K562 (cell line): ENCODE measurements around the gene B4GALNT2. TPM values are rescaled to one million over a fixed set of nuclear protein-coding genes. Genes with fewer than 3 reads are reported as not detected.

Experiments
- ARID3B ChIP-seq: fragments of 250-450 bp; sonication (Bioruptor Pico); IDR thresholded peaks from 2 replicates; pipeline ENCODE4 v1.4.0; 2020; ENCODE audit warnings: borderline replicate concordance
- ASH1L ChIP-seq: fragments of 450-650 bp; IDR thresholded peaks from 2 replicates; pipeline ENCODE4 v1.6.1; 2018; ENCODE audit warnings: borderline replicate concordance, mild to moderate bottlenecking, low read depth; ENCODE audit not compliant: partially characterized antibody
- DACH1 ChIP-seq: fragments of 450-650 bp; IDR thresholded peaks from 2 replicates; pipeline ENCODE4 v1.6.1; 2018; ENCODE audit not compliant: partially characterized antibody
- E2F4 ChIP-seq: sonication (generic); formaldehyde crosslinking; IDR thresholded peaks from 2 replicates; pipeline ENCODE4 v1.8.0; 2022; ENCODE audit warnings: mild to moderate bottlenecking, low read depth, missing genetic modification reagents
- EZH2 ChIP-seq: IDR thresholded peaks from 2 replicates; pipeline ENCODE4 v1.6.1; 2012; ENCODE audit warnings: low read depth, mild to moderate bottlenecking, inconsistent platforms, low read length, borderline replicate concordance
- FOXK2 ChIP-seq, 2 experiments: fragments of 450-650 bp; IDR thresholded peaks in 1 of 2; conservative IDR thresholded peaks in 1 of 2; 2 replicates each; pipeline ENCODE4 v1.6.1; 2016; ENCODE audit warnings: low read depth in 2 of 2, mild to moderate bottlenecking in 1 of 2
- HDAC2 ChIP-seq: fragments of 450-650 bp; IDR thresholded peaks from 2 replicates; pipeline ENCODE4 v1.6.1; 2016; ENCODE audit warnings: mild to moderate bottlenecking
- HLTF ChIP-seq: fragments of 450-650 bp; IDR thresholded peaks from 2 replicates; pipeline ENCODE4 v1.6.1; 2016
- HSF4 ChIP-seq: fragments of 250-450 bp; sonication (Bioruptor Pico); IDR thresholded peaks from 2 replicates; pipeline ENCODE4 v2.1.2; 2022; ENCODE audit warnings: mild to moderate bottlenecking, moderate library complexity, borderline replicate concordance
- MCM2 ChIP-seq: fragments of 450-650 bp; IDR thresholded peaks from 2 replicates; pipeline ENCODE4 v1.6.1; 2017; ENCODE audit warnings: low read depth, mild to moderate bottlenecking
- NFYB ChIP-seq: IDR thresholded peaks from 2 replicates; pipeline ENCODE4 v1.6.1; 2011; ENCODE audit warnings: mild to moderate bottlenecking, moderate library complexity; ENCODE audit not compliant: insufficient read length; ENCODE audit errors: extremely low read depth
- POLR2AphosphoS2 ChIP-seq: IDR thresholded peaks from 2 replicates; pipeline ENCODE4 v1.6.1; 2012; ENCODE audit warnings: low read length, improper control_type of control experiment
- RCOR1 ChIP-seq, 2 experiments: IDR thresholded peaks; 2 replicates each; pipeline ENCODE4 v1.6.1; 2012; ENCODE audit warnings: low read depth in 2 of 2, low read length in 2 of 2, borderline replicate concordance in 1 of 2, improper control_type of control experiment in 1 of 2
- STAT5B ChIP-seq: fragments of 250-450 bp; sonication (Bioruptor Pico); IDR thresholded peaks from 2 replicates; pipeline ENCODE4 v1.8.0; 2021; ENCODE audit warnings: mild to moderate bottlenecking, inconsistent platforms
- TAF1 ChIP-seq: IDR thresholded peaks from 2 replicates; pipeline ENCODE4 v1.6.1; 2011; ENCODE audit warnings: mild to moderate bottlenecking, low read length, moderate library complexity; ENCODE audit not compliant: insufficient read depth, control insufficient read depth, severe bottlenecking; ENCODE audit errors: extremely low read depth
- TRIM28 ChIP-seq: fragments of 450-650 bp; IDR thresholded peaks from 2 replicates; pipeline ENCODE4 v1.6.1; 2017
- ZEB2 ChIP-seq: fragments of 450-650 bp; IDR thresholded peaks from 2 replicates; pipeline ENCODE4 v1.6.1; 2016
- ZFX ChIP-seq: sonication (generic); formaldehyde crosslinking; IDR thresholded peaks from 2 replicates; pipeline ENCODE4 v1.8.0; 2022; ENCODE audit warnings: mild to moderate bottlenecking, missing genetic modification reagents, moderate library complexity
- ZNF124 ChIP-seq: sonication (generic); formaldehyde crosslinking; IDR thresholded peaks from 2 replicates; pipeline ENCODE4 v1.8.1; 2022; ENCODE audit warnings: missing genetic modification reagents
- ZNF134 ChIP-seq: fragments of 250-450 bp; sonication (Bioruptor Pico); conservative IDR thresholded peaks from 2 replicates; pipeline ENCODE4 v1.4.0; 2020
- ZNF253 ChIP-seq: fragments of 250-450 bp; sonication (Bioruptor Pico); conservative IDR thresholded peaks from 2 replicates; pipeline ENCODE4 v1.6.1; 2021; ENCODE audit warnings: mild to moderate bottlenecking
- ZNF280B ChIP-seq: fragments of 250-450 bp; sonication (Bioruptor Pico); IDR thresholded peaks from 2 replicates; pipeline ENCODE4 v1.5.1; 2021; ENCODE audit warnings: mild to moderate bottlenecking
- polyA plus RNA-seq, 8 experiments: library from polyadenylated mRNA; depleted of rRNA in 4 of 8; stranded (reverse) in 5 of 8; unstranded in 3 of 8; fragments of >200 nt; fragmentation: Nextera tagmentation in 2 of 8; fragmentation: Illumina TruSeq in 1 of 8; extraction: Ambion mirVana in 2 of 8; extraction: Trizol in 1 of 8; gene quantifications; 2 replicates each; pipeline versions ENCODE4 v1.2.1 to v1.2.3, GENCODE V29; 2011 to 2014; ENCODE audit warnings: inconsistent platforms in 1 of 8, missing spikeins in 1 of 8
- total RNA-seq, 7 experiments: library from RNA; depleted of rRNA in 6 of 7; stranded (reverse); fragments of >200 nt in 6 of 7; fragmentation: Illumina TruSeq in 2 of 7; extraction: Trizol in 2 of 7; gene quantifications; 2 replicates each; pipeline versions ENCODE4 v1.2.1 to v1.2.3, GENCODE V29; 2011 to 2021; ENCODE audit warnings: low replicate concordance in 1 of 7

B4GALNT2 gene
- total and polyA plus RNA-seq, 9 of the 15 experiments (the other 6 are each of a cell fraction or from before 2014, with no cell fraction given) = not detected

- TF ChIP-seq HLTF = no peak
- no peak for TF ChIP-seq ZNF253 (CRISPR knock-in tag)
- TF ChIP-seq DACH1 = no peak
- TF ChIP-seq ZEB2 = peak; percentile 86; the same call in 1 of the 2 replicates
- no peak for TF ChIP-seq ZNF134 (CRISPR knock-in tag)
- TF ChIP-seq E2F4 (CRISPR knock-in tag) = no peak
- TF ChIP-seq HDAC2 = no peak
- TF ChIP-seq RCOR1 (IDR thresholded peaks at IDR 0.05; ENCODE audit: borderline replicate concordance in 1 of 2, low read depth in 2 of 2, low read length in 2 of 2) = peak in 1 of 2 experiments; percentile 73; a peak in 2 of 4 replicates
- no peak for TF ChIP-seq NFYB
- TF ChIP-seq ARID3B = no peak
- TF ChIP-seq TRIM28 = no peak
- no peak for TF ChIP-seq ZNF280B (CRISPR knock-in tag)
- no peak for TF ChIP-seq POLR2AphosphoS2
- TF ChIP-seq HSF4 (CRISPR knock-in tag) = no peak
- no peak for TF ChIP-seq ASH1L
- TF ChIP-seq EZH2 = no peak
- no peak for TF ChIP-seq ZNF124 (CRISPR knock-in tag)
- TF ChIP-seq ZFX (CRISPR knock-in tag) = no peak
- TF ChIP-seq TAF1 = no peak
- no peak for TF ChIP-seq MCM2
- TF ChIP-seq STAT5B (CRISPR knock-in tag) = no peak
- TF ChIP-seq FOXK2 (conservative IDR thresholded peaks at IDR 0.05 in 1 of 2, IDR thresholded peaks at IDR 0.05 in 1 of 2; ENCODE audit: low read depth in 2 of 2) = no peak
Measured at GRCh38 chr17:49191409-49191916, 58.9 kb downstream of the B4GALNT2 start (continued).
